ENCODE measurements around the gene ZBTB7C. TPM values are rescaled to one million over a fixed set of nuclear protein-coding genes. Genes with fewer than 3 reads are reported as not detected.

The ZBTB7C gene
- polyA plus RNA-seq, 1 of the 3 experiments (the other 2 are of a cell fraction) = 0.05 TPM

DNA sequence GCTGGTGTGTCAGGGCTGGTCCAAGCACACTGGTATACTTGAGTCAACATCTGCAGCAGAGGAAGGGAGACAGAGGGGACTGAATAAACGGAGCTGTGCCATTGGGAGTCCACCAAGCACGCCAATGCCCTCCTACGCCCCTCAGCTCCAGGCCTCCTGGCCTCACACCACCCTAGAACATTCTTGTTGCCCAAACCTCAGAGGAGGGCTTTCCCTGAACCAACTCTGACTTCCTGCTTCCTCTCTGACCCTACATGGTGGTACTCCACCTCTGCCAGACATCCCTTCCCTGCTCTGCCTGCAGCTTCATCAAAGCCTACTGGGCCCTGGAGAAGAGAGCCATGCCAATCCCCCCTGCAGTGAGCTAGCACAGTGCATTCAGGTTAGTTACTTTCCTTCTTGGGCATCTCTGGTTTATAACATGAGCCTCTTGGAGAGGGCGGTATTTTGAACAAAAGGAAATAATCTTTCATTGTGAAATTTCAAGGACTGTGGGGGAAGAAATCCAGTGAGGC is 54.4 kb downstream of the ZBTB7C start:
- no peak overlapping the region for H3K4me2 ChIP-seq
- H3F3A ChIP-seq (replicated peaks; ENCODE audit: insufficient read depth) = no peaks in the 10 kb centered on the region
- H4K20me1 ChIP-seq (ENCODE audit: insufficient read depth) = no peaks in the 10 kb centered on the region
- peaks cover 17% of the 10 kb centered on the region; the same call in 1 of the 2 replicates for H3K27me3 ChIP-seq (ENCODE audit: insufficient read depth)
- no peak overlapping the region for H3K4me3 ChIP-seq (ENCODE audit: low read depth in 2 of 2, low read length in 1 of 2)
- no peak overlapping the region for H3K27ac ChIP-seq (ENCODE audit: low read depth in 2 of 2, low read length in 1 of 2)
- no peaks in the 10 kb centered on the region for H3K36me3 ChIP-seq (replicated peaks in 1 of 2; ENCODE audit: control insufficient read depth in 1 of 2, insufficient read depth in 2 of 2, low read length in 1 of 2)
- DNase-seq = no peak
- H2AFZ ChIP-seq (ENCODE audit: low read depth) = no peak overlapping the region
- peaks cover 0 to 40% of the 10 kb centered on the region in 2 experiments; a peak in 1 of 4 replicates for H3K4me1 ChIP-seq (ENCODE audit: control insufficient read depth in 1 of 2, insufficient read depth in 2 of 2, low read depth in 1 of 2, low read length in 1 of 2)
- ChIA-PET CTCF (interaction anchor here (0.9 to 2.0 kb wide), 3 partner anchors 10 to 91 kb away, joined by 3 to 7 read pairs (median 3); no protein-coding TSS in a partner anchor), POLR2A (no interaction called here)
- no peak for TF ChIP-seq PBX3 (IDR thresholded peaks at IDR 0.05)
- TF ChIP-seq FOSL2 (IDR thresholded peaks at IDR 0.05; ENCODE audit: borderline replicate concordance, low read depth) = no peak
- TF ChIP-seq, protein P1, sequence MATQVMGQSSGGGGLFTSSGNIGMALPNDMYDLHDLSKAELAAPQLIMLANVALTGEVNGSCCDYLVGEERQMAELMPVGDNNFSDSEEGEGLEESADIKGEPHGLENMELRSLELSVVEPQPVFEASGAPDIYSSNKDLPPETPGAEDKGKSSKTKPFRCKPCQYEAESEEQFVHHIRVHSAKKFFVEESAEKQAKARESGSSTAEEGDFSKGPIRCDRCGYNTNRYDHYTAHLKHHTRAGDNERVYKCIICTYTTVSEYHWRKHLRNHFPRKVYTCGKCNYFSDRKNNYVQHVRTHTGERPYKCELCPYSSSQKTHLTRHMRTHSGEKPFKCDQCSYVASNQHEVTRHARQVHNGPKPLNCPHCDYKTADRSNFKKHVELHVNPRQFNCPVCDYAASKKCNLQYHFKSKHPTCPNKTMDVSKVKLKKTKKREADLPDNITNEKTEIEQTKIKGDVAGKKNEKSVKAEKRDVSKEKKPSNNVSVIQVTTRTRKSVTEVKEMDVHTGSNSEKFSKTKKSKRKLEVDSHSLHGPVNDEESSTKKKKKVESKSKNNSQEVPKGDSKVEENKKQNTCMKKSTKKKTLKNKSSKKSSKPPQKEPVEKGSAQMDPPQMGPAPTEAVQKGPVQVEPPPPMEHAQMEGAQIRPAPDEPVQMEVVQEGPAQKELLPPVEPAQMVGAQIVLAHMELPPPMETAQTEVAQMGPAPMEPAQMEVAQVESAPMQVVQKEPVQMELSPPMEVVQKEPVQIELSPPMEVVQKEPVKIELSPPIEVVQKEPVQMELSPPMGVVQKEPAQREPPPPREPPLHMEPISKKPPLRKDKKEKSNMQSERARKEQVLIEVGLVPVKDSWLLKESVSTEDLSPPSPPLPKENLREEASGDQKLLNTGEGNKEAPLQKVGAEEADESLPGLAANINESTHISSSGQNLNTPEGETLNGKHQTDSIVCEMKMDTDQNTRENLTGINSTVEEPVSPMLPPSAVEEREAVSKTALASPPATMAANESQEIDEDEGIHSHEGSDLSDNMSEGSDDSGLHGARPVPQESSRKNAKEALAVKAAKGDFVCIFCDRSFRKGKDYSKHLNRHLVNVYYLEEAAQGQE (IDR thresholded peaks at IDR 0.05; ENCODE audit: low read depth, low read length) = no peak
- no peak for TF ChIP-seq RAD21 (IDR thresholded peaks at IDR 0.05; ENCODE audit: low read length)
- no peak for TF ChIP-seq USF2 (IDR thresholded peaks at IDR 0.05; ENCODE audit: borderline replicate concordance, low read depth, low read length)
- TF ChIP-seq, protein P2, sequence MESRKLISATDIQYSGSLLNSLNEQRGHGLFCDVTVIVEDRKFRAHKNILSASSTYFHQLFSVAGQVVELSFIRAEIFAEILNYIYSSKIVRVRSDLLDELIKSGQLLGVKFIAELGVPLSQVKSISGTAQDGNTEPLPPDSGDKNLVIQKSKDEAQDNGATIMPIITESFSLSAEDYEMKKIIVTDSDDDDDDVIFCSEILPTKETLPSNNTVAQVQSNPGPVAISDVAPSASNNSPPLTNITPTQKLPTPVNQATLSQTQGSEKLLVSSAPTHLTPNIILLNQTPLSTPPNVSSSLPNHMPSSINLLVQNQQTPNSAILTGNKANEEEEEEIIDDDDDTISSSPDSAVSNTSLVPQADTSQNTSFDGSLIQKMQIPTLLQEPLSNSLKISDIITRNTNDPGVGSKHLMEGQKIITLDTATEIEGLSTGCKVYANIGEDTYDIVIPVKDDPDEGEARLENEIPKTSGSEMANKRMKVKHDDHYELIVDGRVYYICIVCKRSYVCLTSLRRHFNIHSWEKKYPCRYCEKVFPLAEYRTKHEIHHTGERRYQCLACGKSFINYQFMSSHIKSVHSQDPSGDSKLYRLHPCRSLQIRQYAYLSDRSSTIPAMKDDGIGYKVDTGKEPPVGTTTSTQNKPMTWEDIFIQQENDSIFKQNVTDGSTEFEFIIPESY (IDR thresholded peaks at IDR 0.05; ENCODE audit: borderline replicate concordance, low read depth) = no peak
- no peak for TF ChIP-seq TCF12 (IDR thresholded peaks at IDR 0.05)
- TF ChIP-seq GATA2 (CRISPR knock-in tag; IDR thresholded peaks at IDR 0.05) = no peak
- TF ChIP-seq MAX (IDR thresholded peaks at IDR 0.05; ENCODE audit: low read depth) = no peak
- TF ChIP-seq GABPA (IDR thresholded peaks at IDR 0.05; ENCODE audit: low read depth) = no peak
- no peak for TF ChIP-seq RFX5 (IDR thresholded peaks at IDR 0.05; ENCODE audit: low read length)
- H3K9me2 ChIP-seq = no peaks in the 10 kb centered on the region
- H3K79me2 ChIP-seq (ENCODE audit: insufficient read depth) = no peaks in the 10 kb centered on the region
- no peak overlapping the region for H3K9ac ChIP-seq
- 33% methylated on average over 4 of the region's 4 CpGs for WGBS (ENCODE audit: low lambda C conversion rate)
- no peaks in the 10 kb centered on the region for H3K9me3 ChIP-seq

Data from SK-N-SH (cell line).